Neural cell (in vitro differentiated cells): ENCODE data around the gene SPATA2L.

Experiments
- CTCF ChIP-seq: fragments of 450-650 bp; IDR thresholded peaks from 2 replicates; pipeline ENCODE4 v1.5.1; 2014; ENCODE audit warnings: antibody characterized with exemption, mild to moderate bottlenecking, moderate library complexity; ENCODE audit not compliant: poor library complexity, severe bottlenecking
- EP300 ChIP-seq: fragments of 450-650 bp; conservative IDR thresholded peaks from 2 replicates; pipeline ENCODE4 v1.6.1; 2014; ENCODE audit warnings: antibody characterized with exemption, mild to moderate bottlenecking, moderate library complexity; ENCODE audit not compliant: poor library complexity, severe bottlenecking
- EZH2 ChIP-seq: fragments of 200-600, 300-800 bp; shearing (Covaris generic), sonication (generic); IDR thresholded peaks from 2 replicates; pipeline ENCODE4 v1.6.1; 2014; ENCODE audit warnings: antibody characterized with exemption, low read length, borderline replicate concordance, mild to moderate bottlenecking; ENCODE audit not compliant: insufficient read depth, poor library complexity, severe bottlenecking
- MXI1 ChIP-seq: fragments of 450-650 bp; conservative IDR thresholded peaks from 2 replicates; pipeline ENCODE4 v1.6.1; 2014; ENCODE audit warnings: antibody characterized with exemption, mild to moderate bottlenecking; ENCODE audit not compliant: poor library complexity, severe bottlenecking
- POLR2AphosphoS5 ChIP-seq: IDR thresholded peaks from 2 replicates; pipeline ENCODE4 v1.6.1; 2012
- REST ChIP-seq: IDR thresholded peaks from 2 replicates; pipeline ENCODE4 v1.6.1; 2012; ENCODE audit warnings: borderline replicate concordance
- TAF1 ChIP-seq: IDR thresholded peaks from 2 replicates; pipeline ENCODE4 v1.6.1; 2012; ENCODE audit warnings: low read depth

- no peak for TF ChIP-seq CTCF
- TF ChIP-seq TAF1, result no peak
- no peak for TF ChIP-seq POLR2AphosphoS5
- TF ChIP-seq EZH2, result no peak
- TF ChIP-seq MXI1, result no peak
- no peak for TF ChIP-seq EP300
- no peak for TF ChIP-seq REST
Measured at GRCh38 chr16:89658221-89658879, 43.2 kb downstream of the SPATA2L start.
